ENCODE measurements around the gene UIMC1.

The UIMC1 gene

GRCh38 chr5:176859916-176860315 lies 146.7 kb downstream of the UIMC1 start:
- TF ChIP-seq, protein P1, sequence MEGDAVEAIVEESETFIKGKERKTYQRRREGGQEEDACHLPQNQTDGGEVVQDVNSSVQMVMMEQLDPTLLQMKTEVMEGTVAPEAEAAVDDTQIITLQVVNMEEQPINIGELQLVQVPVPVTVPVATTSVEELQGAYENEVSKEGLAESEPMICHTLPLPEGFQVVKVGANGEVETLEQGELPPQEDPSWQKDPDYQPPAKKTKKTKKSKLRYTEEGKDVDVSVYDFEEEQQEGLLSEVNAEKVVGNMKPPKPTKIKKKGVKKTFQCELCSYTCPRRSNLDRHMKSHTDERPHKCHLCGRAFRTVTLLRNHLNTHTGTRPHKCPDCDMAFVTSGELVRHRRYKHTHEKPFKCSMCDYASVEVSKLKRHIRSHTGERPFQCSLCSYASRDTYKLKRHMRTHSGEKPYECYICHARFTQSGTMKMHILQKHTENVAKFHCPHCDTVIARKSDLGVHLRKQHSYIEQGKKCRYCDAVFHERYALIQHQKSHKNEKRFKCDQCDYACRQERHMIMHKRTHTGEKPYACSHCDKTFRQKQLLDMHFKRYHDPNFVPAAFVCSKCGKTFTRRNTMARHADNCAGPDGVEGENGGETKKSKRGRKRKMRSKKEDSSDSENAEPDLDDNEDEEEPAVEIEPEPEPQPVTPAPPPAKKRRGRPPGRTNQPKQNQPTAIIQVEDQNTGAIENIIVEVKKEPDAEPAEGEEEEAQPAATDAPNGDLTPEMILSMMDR (IDR thresholded peaks at IDR 0.05; ENCODE audit: unreplicated experiment in 3 of 3), result no peak
- H3K9me3 Mint-ChIP-seq, result no peaks in the 10 kb centered on the region
- peaks cover 51% of the 10 kb centered on the region for H3K27me3 Mint-ChIP-seq (ENCODE audit: low read depth)
- H3K4me1 Mint-ChIP-seq, result peaks cover 6% of the 10 kb centered on the region
- no peak overlapping the region for H3K27ac Mint-ChIP-seq
- H3K4me3 Mint-ChIP-seq, result no peak overlapping the region
- no peaks in the 10 kb centered on the region for H3K36me3 Mint-ChIP-seq (ENCODE audit: low read depth)

DNA sequence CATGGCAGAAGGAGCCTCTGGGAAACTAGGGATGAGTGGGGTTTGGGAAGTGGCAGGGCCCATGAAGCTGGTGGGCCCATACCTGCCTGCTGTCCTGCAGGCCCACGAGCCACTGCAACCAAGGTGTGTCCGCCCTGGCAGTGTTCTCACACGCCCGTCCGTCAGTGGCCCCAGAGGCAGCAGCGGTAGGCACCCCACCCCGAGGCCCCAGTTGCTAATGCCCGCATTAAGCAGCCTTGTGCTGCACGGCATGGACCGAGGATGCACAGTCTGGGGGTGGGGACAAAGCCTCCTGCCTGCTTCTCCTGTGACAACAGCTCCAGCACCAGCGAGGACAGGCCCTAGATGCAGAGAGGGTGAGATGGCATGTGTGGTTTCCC lies 148.7 kb downstream of the UIMC1 start:
- no peaks in the 10 kb centered on the region for H3K36me3 Mint-ChIP-seq (ENCODE audit: low read depth)
- H3K27me3 Mint-ChIP-seq (ENCODE audit: low read depth), result peaks cover 49% of the 10 kb centered on the region
- no peak overlapping the region for H3K27ac Mint-ChIP-seq
- H3K4me3 Mint-ChIP-seq, result no peak overlapping the region
- TF ChIP-seq, protein P1 (IDR thresholded peaks at IDR 0.05; ENCODE audit: unreplicated experiment in 3 of 3), result no peak
- no peaks in the 10 kb centered on the region for H3K9me3 Mint-ChIP-seq
- peaks cover 1% of the 10 kb centered on the region for H3K4me1 Mint-ChIP-seq

DNA sequence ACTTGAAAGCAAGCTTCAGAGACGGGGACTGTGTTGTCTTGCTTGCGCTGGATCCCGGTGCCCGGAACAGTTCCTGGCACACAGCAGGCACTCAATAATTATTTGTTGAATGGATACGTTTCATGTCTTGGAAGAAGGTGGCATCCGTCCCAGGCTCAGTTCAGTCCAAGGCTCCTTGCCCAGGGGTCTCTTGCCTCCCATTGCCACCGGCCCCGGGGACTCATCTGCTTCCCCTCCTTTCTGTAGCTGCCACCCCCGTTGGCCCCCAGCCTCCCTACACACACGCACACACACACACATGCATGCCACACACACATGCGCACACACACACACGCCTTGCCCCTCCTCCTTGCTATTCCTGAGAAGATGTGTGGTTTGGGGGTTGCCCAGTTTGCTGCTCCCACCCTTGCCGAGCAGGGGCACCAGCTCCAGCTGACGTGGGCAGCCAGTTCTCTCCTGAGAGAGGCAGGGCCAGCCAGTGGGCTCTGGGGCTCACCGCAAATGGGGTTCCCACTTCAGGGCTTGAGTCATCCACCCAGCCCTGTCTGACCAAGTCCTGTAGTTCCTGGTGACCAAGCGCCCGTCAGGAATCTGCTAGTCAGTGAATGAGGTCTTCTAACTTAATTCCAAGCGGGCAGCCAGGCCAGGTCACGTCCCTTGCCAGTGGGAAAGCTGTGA lies 149.2 kb downstream of the UIMC1 start:
- peaks cover under 1% of the 10 kb centered on the region for H3K4me1 Mint-ChIP-seq
- peaks cover 48% of the 10 kb centered on the region for H3K27me3 Mint-ChIP-seq (ENCODE audit: low read depth)
- H3K27ac Mint-ChIP-seq, result no peak overlapping the region
- H3K4me3 Mint-ChIP-seq, result no peak overlapping the region
- TF ChIP-seq, protein P1 (IDR thresholded peaks at IDR 0.05; ENCODE audit: unreplicated experiment in 3 of 3), result no peak
- H3K9me3 Mint-ChIP-seq, result no peaks in the 10 kb centered on the region
- H3K36me3 Mint-ChIP-seq (ENCODE audit: low read depth), result no peaks in the 10 kb centered on the region

GRCh38 chr5:176856746-176857145 lies 149.8 kb downstream of the UIMC1 start:
- Mint-ChIP-seq H3K27me3 (ENCODE audit: low read depth) (peaks cover 54% of the 10 kb centered on the region), H3K4me1 (peaks cover 7% of the 10 kb centered on the region), H3K27ac (no peak overlapping the region), H3K4me3 (no peak overlapping the region), H3K36me3 (ENCODE audit: low read depth) (no peaks in the 10 kb centered on the region), H3K9me3 (no peaks in the 10 kb centered on the region)
- TF ChIP-seq, protein P1 (IDR thresholded peaks at IDR 0.05; ENCODE audit: unreplicated experiment in 3 of 3), result no peak

DNA sequence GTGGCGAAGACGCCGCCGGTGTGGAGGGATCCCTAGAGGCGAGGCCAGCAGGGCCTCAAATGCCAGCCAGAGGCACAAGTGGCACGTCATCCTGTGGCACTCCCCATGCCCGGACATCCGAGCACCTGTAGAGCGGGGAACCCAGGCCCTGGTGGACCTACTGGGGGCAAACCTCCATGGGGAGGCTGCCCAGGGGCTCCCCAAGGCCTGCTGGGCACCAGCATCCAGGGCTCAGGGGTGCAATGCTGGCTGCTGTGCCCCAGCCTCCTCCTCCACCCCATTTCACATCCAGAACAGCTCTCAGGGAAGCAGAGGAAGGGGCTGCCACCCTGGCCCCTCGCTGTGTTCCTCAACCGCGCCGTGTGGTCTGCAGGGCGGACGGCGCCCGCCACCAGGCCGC lies 151.0 kb downstream of the UIMC1 start:
- TF ChIP-seq, protein P1 (IDR thresholded peaks at IDR 0.05; ENCODE audit: unreplicated experiment in 3 of 3), result no peak
- H3K4me3 Mint-ChIP-seq, result no peak overlapping the region
- H3K36me3 Mint-ChIP-seq (ENCODE audit: low read depth), result no peaks in the 10 kb centered on the region
- peaks cover 50% of the 10 kb centered on the region for H3K27me3 Mint-ChIP-seq (ENCODE audit: low read depth)
- H3K9me3 Mint-ChIP-seq, result no peaks in the 10 kb centered on the region
- no peak overlapping the region for H3K27ac Mint-ChIP-seq
- peaks cover 7% of the 10 kb centered on the region for H3K4me1 Mint-ChIP-seq

Data from nephron (organoid).